H1 (cell line): Measurements from ENCODE around the gene TNPO2. TPM values are rescaled to one million over a fixed set of nuclear protein-coding genes. Genes with fewer than 3 reads are reported as not detected.
A peak's percentile ranks its signal among the peaks of the same experiment; 100 is the strongest.

ENCODE experiments used
- ASH2L ChIP-seq: fragments of 200-600, 300-600 bp; sonication (generic); IDR thresholded peaks from one replicate; pipeline ENCODE4 v1.7.1; 2017; ENCODE audit warnings: low read length
- CHD2 ChIP-seq: IDR thresholded peaks from 2 replicates; pipeline ENCODE4 v1.6.1; 2012; ENCODE audit warnings: low read length, improper control_type of control experiment
- GTF2F1 ChIP-seq: IDR thresholded peaks from 2 replicates; pipeline ENCODE4 v1.6.1; 2012; ENCODE audit warnings: low read depth, low read length, improper control_type of control experiment, borderline replicate concordance
- POU5F1 ChIP-seq: IDR thresholded peaks from 2 replicates; pipeline ENCODE4 v1.6.1; 2011; ENCODE audit warnings: low read depth, mild to moderate bottlenecking, low read length, moderate library complexity
- SIRT6 ChIP-seq: IDR thresholded peaks from one replicate; pipeline ENCODE4 v1.7.1; 2012; ENCODE audit warnings: low read length, inconsistent platforms
- SIX5 ChIP-seq: IDR thresholded peaks from 2 replicates; pipeline ENCODE4 v1.6.1; 2011; ENCODE audit warnings: mild to moderate bottlenecking, low read depth, low read length
- polyA plus RNA-seq, 7 experiments: library from polyadenylated mRNA; depleted of rRNA in 3 of 7; stranded (reverse) in 5 of 7; unstranded in 2 of 7; fragments of >200 nt in 5 of 7; fragments of 200-250 nt in 2 of 7; gene quantifications; 1 replicate in 5 of 7; 2 replicates in 1 of 7; 4 replicates in 1 of 7; pipeline versions ENCODE4 v1.2.1 to v1.2.3, GENCODE V29; 2011 to 2013; ENCODE audit warnings: missing spikeins in 2 of 7, mixed read lengths in 2 of 7
- total RNA-seq: library from RNA; stranded (reverse); fragmentation: NEBNext Ultra II Directional; extraction: Animal tissue kit (Norgen Biotek cat#: 25700); gene quantifications from 2 replicates; pipeline ENCODE4 v1.2.1, GENCODE V29; 2021
- TF ChIP-seq, protein P1 (sequence below): IDR thresholded peaks from 2 replicates; pipeline ENCODE4 v1.6.1; 2011; ENCODE audit warnings: low read length, improper control_type of control experiment
- TF ChIP-seq, protein P2 (sequence below), 3 experiments: IDR thresholded peaks; 1 replicate in 2 of 3; 2 replicates in 1 of 3; pipeline versions ENCODE4 v1.5.1 to v1.6.1; 2011; ENCODE audit warnings: low read length in 3 of 3, mild to moderate bottlenecking in 3 of 3, inconsistent platforms in 2 of 3, low read depth in 1 of 3, moderate library complexity in 1 of 3; ENCODE audit not compliant: insufficient read depth in 1 of 3; ENCODE audit errors: control extremely low read depth in 1 of 3
- TF ChIP-seq, protein P3 (sequence below): IDR thresholded peaks from 2 replicates; pipeline ENCODE4 v1.6.1; 2012; ENCODE audit warnings: low read length, inconsistent platforms
- TF ChIP-seq, protein P4 (sequence below): IDR thresholded peaks from 2 replicates; pipeline ENCODE4 v1.6.1; 2011; ENCODE audit warnings: low read depth, mild to moderate bottlenecking, low read length; ENCODE audit not compliant: insufficient read depth
- TF ChIP-seq, protein P5 (sequence below): IDR thresholded peaks from 2 replicates; pipeline ENCODE4 v1.6.1; 2012; ENCODE audit warnings: inconsistent platforms

Gene TNPO2
- total and polyA plus RNA-seq, 2 of the 8 experiments (the other 6 are each of a cell fraction or from before 2014, with no cell fraction given), result 112 to 121 TPM

DNA sequence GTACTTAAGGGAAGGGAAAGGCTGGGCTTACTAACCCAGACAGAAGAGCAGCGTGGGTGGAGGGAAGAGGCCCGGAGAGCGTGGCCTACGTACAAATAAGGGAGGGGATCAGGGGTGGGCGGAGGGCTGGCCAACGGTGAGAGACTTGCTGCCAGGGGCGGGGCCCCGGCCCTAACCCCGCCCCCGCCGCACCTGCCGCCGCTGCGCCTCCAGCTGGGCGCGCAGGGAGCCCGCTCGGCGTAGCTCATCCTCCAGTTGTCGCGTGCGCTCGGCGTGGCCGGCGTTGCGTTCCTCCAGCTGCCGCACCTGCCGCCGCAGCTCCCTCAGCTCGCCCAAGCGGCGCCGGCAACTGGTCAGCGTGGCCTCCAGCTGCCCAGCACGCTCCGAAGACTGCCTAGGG lies 46.0 kb upstream of the TNPO2 start (continued):
- TF ChIP-seq, protein P1, sequence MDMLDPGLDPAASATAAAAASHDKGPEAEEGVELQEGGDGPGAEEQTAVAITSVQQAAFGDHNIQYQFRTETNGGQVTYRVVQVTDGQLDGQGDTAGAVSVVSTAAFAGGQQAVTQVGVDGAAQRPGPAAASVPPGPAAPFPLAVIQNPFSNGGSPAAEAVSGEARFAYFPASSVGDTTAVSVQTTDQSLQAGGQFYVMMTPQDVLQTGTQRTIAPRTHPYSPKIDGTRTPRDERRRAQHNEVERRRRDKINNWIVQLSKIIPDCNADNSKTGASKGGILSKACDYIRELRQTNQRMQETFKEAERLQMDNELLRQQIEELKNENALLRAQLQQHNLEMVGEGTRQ, result no peak
- TF ChIP-seq GTF2F1 (no peak), POU5F1 (no peak), CHD2 (0 out of 2 replicates have a peak, but pooled peaks have one; percentile 41), SIX5 (no peak), SIRT6 (no peak), ASH2L (no peak)
- TF ChIP-seq, protein P2, sequence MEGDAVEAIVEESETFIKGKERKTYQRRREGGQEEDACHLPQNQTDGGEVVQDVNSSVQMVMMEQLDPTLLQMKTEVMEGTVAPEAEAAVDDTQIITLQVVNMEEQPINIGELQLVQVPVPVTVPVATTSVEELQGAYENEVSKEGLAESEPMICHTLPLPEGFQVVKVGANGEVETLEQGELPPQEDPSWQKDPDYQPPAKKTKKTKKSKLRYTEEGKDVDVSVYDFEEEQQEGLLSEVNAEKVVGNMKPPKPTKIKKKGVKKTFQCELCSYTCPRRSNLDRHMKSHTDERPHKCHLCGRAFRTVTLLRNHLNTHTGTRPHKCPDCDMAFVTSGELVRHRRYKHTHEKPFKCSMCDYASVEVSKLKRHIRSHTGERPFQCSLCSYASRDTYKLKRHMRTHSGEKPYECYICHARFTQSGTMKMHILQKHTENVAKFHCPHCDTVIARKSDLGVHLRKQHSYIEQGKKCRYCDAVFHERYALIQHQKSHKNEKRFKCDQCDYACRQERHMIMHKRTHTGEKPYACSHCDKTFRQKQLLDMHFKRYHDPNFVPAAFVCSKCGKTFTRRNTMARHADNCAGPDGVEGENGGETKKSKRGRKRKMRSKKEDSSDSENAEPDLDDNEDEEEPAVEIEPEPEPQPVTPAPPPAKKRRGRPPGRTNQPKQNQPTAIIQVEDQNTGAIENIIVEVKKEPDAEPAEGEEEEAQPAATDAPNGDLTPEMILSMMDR (IDR thresholded peaks at IDR 0.05; ENCODE audit: control extremely low read depth in 1 of 3, insufficient read depth in 1 of 3, low read depth in 1 of 3, low read length in 3 of 3), result peak in 1 of 3 experiments; percentile 21; a peak in 1 of 4 replicates
- TF ChIP-seq, protein P3, sequence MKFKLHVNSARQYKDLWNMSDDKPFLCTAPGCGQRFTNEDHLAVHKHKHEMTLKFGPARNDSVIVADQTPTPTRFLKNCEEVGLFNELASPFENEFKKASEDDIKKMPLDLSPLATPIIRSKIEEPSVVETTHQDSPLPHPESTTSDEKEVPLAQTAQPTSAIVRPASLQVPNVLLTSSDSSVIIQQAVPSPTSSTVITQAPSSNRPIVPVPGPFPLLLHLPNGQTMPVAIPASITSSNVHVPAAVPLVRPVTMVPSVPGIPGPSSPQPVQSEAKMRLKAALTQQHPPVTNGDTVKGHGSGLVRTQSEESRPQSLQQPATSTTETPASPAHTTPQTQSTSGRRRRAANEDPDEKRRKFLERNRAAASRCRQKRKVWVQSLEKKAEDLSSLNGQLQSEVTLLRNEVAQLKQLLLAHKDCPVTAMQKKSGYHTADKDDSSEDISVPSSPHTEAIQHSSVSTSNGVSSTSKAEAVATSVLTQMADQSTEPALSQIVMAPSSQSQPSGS, result no peak
- TF ChIP-seq, protein P4, sequence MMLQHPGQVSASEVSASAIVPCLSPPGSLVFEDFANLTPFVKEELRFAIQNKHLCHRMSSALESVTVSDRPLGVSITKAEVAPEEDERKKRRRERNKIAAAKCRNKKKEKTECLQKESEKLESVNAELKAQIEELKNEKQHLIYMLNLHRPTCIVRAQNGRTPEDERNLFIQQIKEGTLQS, result no peak
- TF ChIP-seq, protein P5, sequence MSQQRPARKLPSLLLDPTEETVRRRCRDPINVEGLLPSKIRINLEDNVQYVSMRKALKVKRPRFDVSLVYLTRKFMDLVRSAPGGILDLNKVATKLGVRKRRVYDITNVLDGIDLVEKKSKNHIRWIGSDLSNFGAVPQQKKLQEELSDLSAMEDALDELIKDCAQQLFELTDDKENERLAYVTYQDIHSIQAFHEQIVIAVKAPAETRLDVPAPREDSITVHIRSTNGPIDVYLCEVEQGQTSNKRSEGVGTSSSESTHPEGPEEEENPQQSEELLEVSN, result peak; percentile 66; the same call in 1 of the 2 replicates
